H1 (cell line): Measurements from ENCODE around the gene HHAT. TPM values are rescaled to one million over a fixed set of nuclear protein-coding genes. Genes with fewer than 3 reads are reported as not detected.

Experiments used
- CTCF ChIA-PET: fragments of 300-600 bp; sonication (Branson Sonifier 250); formaldehyde crosslinking; loops from one replicate; lab custom pipeline; 2021; ENCODE audit not compliant: partially characterized antibody; lab: Charles Lee
- POLR2A ChIA-PET: fragments of 300-600 bp; sonication (Branson Sonifier 250); formaldehyde crosslinking; loops from one replicate; lab custom pipeline; 2021; ENCODE audit warnings: inconsistent platforms; ENCODE audit not compliant: partially characterized antibody; lab: Charles Lee
- DNase-seq, 2 experiments: peaks; one replicate each; pipeline versions ENCODE4 v3.0.0 to v3.0.0-alpha.2; 2010 to 2022; ENCODE audit warnings: low spot score in 2 of 2, low read depth in 1 of 2, mixed read lengths in 1 of 2
- FAIRE-seq: peaks from 2 replicates; lab custom pipeline; 2011; peaks lifted over from hg19 to GRCh38; lab: Jason Lieb, UNC
- H2AFZ ChIP-seq: 2 replicates; pipeline ENCODE4 v1.8.1; 2012; ENCODE audit warnings: low read length, inconsistent platforms
- H2AK5ac ChIP-seq: 2 replicates; pipeline ENCODE4 v1.6.1; 2013; ENCODE audit warnings: low read depth, low read length
- H2BK120ac ChIP-seq: replicated peaks from 2 replicates; pipeline ENCODE3; 2013; ENCODE audit warnings: low read depth, low read length, inconsistent platforms
- H2BK12ac ChIP-seq: 2 replicates; pipeline ENCODE4 v1.6.1; 2013; ENCODE audit warnings: low read depth, low read length
- H2BK15ac ChIP-seq: 2 replicates; pipeline ENCODE4 v1.6.1; 2013; ENCODE audit warnings: low read length
- H2BK20ac ChIP-seq: 2 replicates; pipeline ENCODE4 v1.6.1; 2013; ENCODE audit warnings: low read length
- H2BK5ac ChIP-seq: 2 replicates; pipeline ENCODE4 v1.6.1; 2013; ENCODE audit warnings: low read depth, low read length
- H3K14ac ChIP-seq: 2 replicates; pipeline ENCODE4 v1.6.1; 2013; ENCODE audit warnings: inconsistent platforms; ENCODE audit not compliant: insufficient read length
- H3K18ac ChIP-seq: 2 replicates; pipeline ENCODE4 v1.6.1; 2013; ENCODE audit warnings: low read length; ENCODE audit errors: extremely low read depth
- H3K23ac ChIP-seq: 2 replicates; pipeline ENCODE4 v1.6.1; 2013; ENCODE audit warnings: inconsistent platforms; ENCODE audit not compliant: insufficient read length
- H3K23me2 ChIP-seq: 2 replicates; pipeline ENCODE4 v1.6.1; 2013; ENCODE audit warnings: low read depth, low read length
- H3K27ac ChIP-seq: 2 replicates; pipeline ENCODE4 v1.6.1; 2011; ENCODE audit warnings: low read depth, low read length, inconsistent platforms
- H3K27me3 ChIP-seq, 4 experiments: replicated peaks in 1 of 4; 1 replicate in 1 of 4; 2 replicates in 3 of 4; pipeline versions ENCODE4 v1.6.1 to v1.8.1; 2011 to 2013; ENCODE audit warnings: low read length in 3 of 4, mild to moderate bottlenecking in 3 of 4, inconsistent platforms in 2 of 4, mixed read lengths in 2 of 4, moderate library complexity in 1 of 4; ENCODE audit not compliant: control insufficient read depth in 3 of 4, insufficient read depth in 3 of 4; ENCODE audit errors: extremely low read depth in 1 of 4
- H3K36me3 ChIP-seq, 4 experiments: 2 replicates each; pipeline versions ENCODE4 v1.6.1 to v1.8.1; 2011 to 2013; ENCODE audit warnings: mild to moderate bottlenecking in 4 of 4, low read length in 3 of 4, moderate library complexity in 2 of 4, control low read depth in 1 of 4, inconsistent platforms in 1 of 4; ENCODE audit not compliant: insufficient read depth in 4 of 4, control insufficient read depth in 2 of 4
- H3K4ac ChIP-seq: replicated peaks from 2 replicates; pipeline ENCODE3; 2013; ENCODE audit warnings: low read length, low read depth, mixed read lengths, inconsistent platforms; ENCODE audit not compliant: insufficient read length
- H3K4me1 ChIP-seq, 4 experiments: replicated peaks in 1 of 4; 1 replicate in 1 of 4; 2 replicates in 3 of 4; pipeline versions ENCODE4 v1.6.1 to v1.8.1; 2011 to 2013; ENCODE audit warnings: low read length in 3 of 4, inconsistent platforms in 2 of 4, mixed read lengths in 1 of 4; ENCODE audit not compliant: insufficient read depth in 4 of 4, control insufficient read depth in 3 of 4
- H3K4me2 ChIP-seq, 2 experiments: 2 replicates each; pipeline versions ENCODE4 v1.6.1 to v1.8.1; 2011 to 2013; ENCODE audit warnings: low read depth in 2 of 2, low read length in 2 of 2, control low read depth in 1 of 2, inconsistent platforms in 1 of 2, mild to moderate bottlenecking in 1 of 2; ENCODE audit not compliant: insufficient read depth in 1 of 2
- H3K4me3 ChIP-seq, 4 experiments: fragments of 200-600, 300-600 bp in 1 of 4; sonication (generic), shearing (Covaris generic), sonication (Bioruptor Twin) in 1 of 4; 2 replicates each; pipeline versions ENCODE4 v1.5.1 to v1.8.1; 2011 to 2016; ENCODE audit warnings: low read length in 4 of 4, low read depth in 3 of 4, control low read depth in 2 of 4, inconsistent platforms in 2 of 4, mild to moderate bottlenecking in 2 of 4, mixed read lengths in 1 of 4, moderate library complexity in 1 of 4; ENCODE audit not compliant: insufficient read depth in 2 of 4; ENCODE audit errors: extremely low read depth in 1 of 4
- H3K56ac ChIP-seq: replicated peaks from 2 replicates; pipeline ENCODE3; 2013; ENCODE audit warnings: low read depth, mild to moderate bottlenecking, mixed read lengths, low read length, inconsistent platforms; ENCODE audit not compliant: insufficient read length
- H3K79me1 ChIP-seq: 2 replicates; pipeline ENCODE4 v1.6.1; 2013; ENCODE audit warnings: low read depth, low read length, control low read depth
- H3K79me2 ChIP-seq, 2 experiments: 2 replicates each; pipeline versions ENCODE4 v1.6.1 to v1.8.1; 2012 to 2013; ENCODE audit warnings: low read length in 2 of 2, mild to moderate bottlenecking in 2 of 2, inconsistent platforms in 1 of 2; ENCODE audit not compliant: insufficient read depth in 2 of 2, control insufficient read depth in 1 of 2
- H3K9ac ChIP-seq, 4 experiments: replicated peaks in 1 of 4; 1 replicate in 1 of 4; 2 replicates in 3 of 4; pipeline versions ENCODE4 v1.6.1 to v1.8.1; 2011 to 2013; ENCODE audit warnings: low read depth in 3 of 4, low read length in 3 of 4, control low read depth in 2 of 4, mild to moderate bottlenecking in 2 of 4, moderate library complexity in 2 of 4, inconsistent platforms in 1 of 4; ENCODE audit errors: extremely low read depth in 1 of 4
- H3K9me3 ChIP-seq, 2 experiments: 2 replicates each; pipeline versions ENCODE4 v1.6.1 to v1.8.1; 2012 to 2013; ENCODE audit warnings: mild to moderate bottlenecking in 2 of 2, moderate library complexity in 2 of 2, control low read depth in 1 of 2, inconsistent platforms in 1 of 2, low read depth in 1 of 2, low read length in 1 of 2, mixed read lengths in 1 of 2; ENCODE audit not compliant: insufficient read depth in 2 of 2
- H4K20me1 ChIP-seq, 2 experiments: replicated peaks in 1 of 2; 2 replicates each; pipeline versions ENCODE3 to v1.8.1; 2011 to 2013; ENCODE audit warnings: inconsistent platforms in 2 of 2, low read length in 2 of 2, mild to moderate bottlenecking in 1 of 2; ENCODE audit not compliant: insufficient read depth in 2 of 2, control insufficient read depth in 1 of 2
- H4K5ac ChIP-seq: 2 replicates; pipeline ENCODE4 v1.6.1; 2013; ENCODE audit warnings: low read length, low read depth, mixed read lengths, inconsistent platforms; ENCODE audit not compliant: insufficient read length
- H4K8ac ChIP-seq: 2 replicates; pipeline ENCODE4 v1.8.0; 2013; ENCODE audit warnings: mild to moderate bottlenecking, moderate library complexity, low read length, inconsistent platforms; ENCODE audit not compliant: insufficient read depth; ENCODE audit errors: extremely low read depth
- H4K91ac ChIP-seq: replicated peaks from 2 replicates; pipeline ENCODE3; 2013; ENCODE audit warnings: low read length, mixed read lengths, inconsistent platforms; ENCODE audit not compliant: insufficient read length
- E2F6 ChIP-seq: IDR thresholded peaks from 2 replicates; pipeline ENCODE4 v1.6.1; 2012; ENCODE audit warnings: inconsistent platforms
- EP300 ChIP-seq, 2 experiments: IDR thresholded peaks; 1 replicate in 1 of 2; 2 replicates in 1 of 2; pipeline ENCODE4 v1.6.1; 2011 to 2012; ENCODE audit warnings: low read depth in 2 of 2, low read length in 2 of 2, mild to moderate bottlenecking in 2 of 2, borderline replicate concordance in 1 of 2, inconsistent platforms in 1 of 2, moderate library complexity in 1 of 2
- MAFK ChIP-seq: IDR thresholded peaks from 2 replicates; pipeline ENCODE4 v1.6.1; 2012; ENCODE audit warnings: low read depth, mild to moderate bottlenecking, improper control_type of control experiment, low read length
- SP1 ChIP-seq: IDR thresholded peaks from 2 replicates; pipeline ENCODE4 v1.6.1; 2011; ENCODE audit warnings: low read depth, low read length
- SP4 ChIP-seq: IDR thresholded peaks from 2 replicates; pipeline ENCODE4 v1.6.1; 2012; ENCODE audit warnings: low read length, inconsistent platforms
- SRF ChIP-seq: IDR thresholded peaks from 2 replicates; pipeline ENCODE4 v1.6.1; 2011; ENCODE audit warnings: mild to moderate bottlenecking, low read depth, low read length, moderate library complexity
- ZNF274 ChIP-seq: IDR thresholded peaks from 2 replicates; pipeline ENCODE4 v1.7.0; 2012; ENCODE audit warnings: low read length, borderline replicate concordance; ENCODE audit errors: extremely low read depth
- WGBS, 2 experiments: shearing (Covaris generic) in 1 of 2; methylation state at CpG; one replicate each; pipeline versions ENCODE4 v1.1.6 to v1.1.7; 2013 to 2015; ENCODE audit warnings: low lambda C conversion rate in 2 of 2, mixed read lengths in 2 of 2, inconsistent platforms in 1 of 2, low coverage in 1 of 2, missing lambda C conversion rate in 1 of 2; ENCODE audit not compliant: insufficient replicate concordance in 2 of 2, insufficient coverage in 1 of 2, insufficient read length in 1 of 2; ENCODE audit errors: extremely low coverage in 1 of 2, missing lambda C conversion rate in 1 of 2; 5-methylcytosine and 5-hydroxymethylcytosine counted together
- polyA plus RNA-seq, 7 experiments: library from polyadenylated mRNA; depleted of rRNA in 3 of 7; stranded (reverse) in 5 of 7; unstranded in 2 of 7; fragments of >200 nt in 5 of 7; fragments of 200-250 nt in 2 of 7; gene quantifications; 1 replicate in 5 of 7; 2 replicates in 1 of 7; 4 replicates in 1 of 7; pipeline versions ENCODE4 v1.2.1 to v1.2.3, GENCODE V29; 2011 to 2013; ENCODE audit warnings: missing spikeins in 2 of 7, mixed read lengths in 2 of 7
- total RNA-seq: library from RNA; stranded (reverse); fragmentation: NEBNext Ultra II Directional; extraction: Animal tissue kit (Norgen Biotek cat#: 25700); gene quantifications from 2 replicates; pipeline ENCODE4 v1.2.1, GENCODE V29; 2021

HHAT gene
- total and polyA plus RNA-seq, 2 of the 8 experiments (the other 6 are each of a cell fraction or from before 2014, with no cell fraction given), result 0.15 to 0.51 TPM

DNA sequence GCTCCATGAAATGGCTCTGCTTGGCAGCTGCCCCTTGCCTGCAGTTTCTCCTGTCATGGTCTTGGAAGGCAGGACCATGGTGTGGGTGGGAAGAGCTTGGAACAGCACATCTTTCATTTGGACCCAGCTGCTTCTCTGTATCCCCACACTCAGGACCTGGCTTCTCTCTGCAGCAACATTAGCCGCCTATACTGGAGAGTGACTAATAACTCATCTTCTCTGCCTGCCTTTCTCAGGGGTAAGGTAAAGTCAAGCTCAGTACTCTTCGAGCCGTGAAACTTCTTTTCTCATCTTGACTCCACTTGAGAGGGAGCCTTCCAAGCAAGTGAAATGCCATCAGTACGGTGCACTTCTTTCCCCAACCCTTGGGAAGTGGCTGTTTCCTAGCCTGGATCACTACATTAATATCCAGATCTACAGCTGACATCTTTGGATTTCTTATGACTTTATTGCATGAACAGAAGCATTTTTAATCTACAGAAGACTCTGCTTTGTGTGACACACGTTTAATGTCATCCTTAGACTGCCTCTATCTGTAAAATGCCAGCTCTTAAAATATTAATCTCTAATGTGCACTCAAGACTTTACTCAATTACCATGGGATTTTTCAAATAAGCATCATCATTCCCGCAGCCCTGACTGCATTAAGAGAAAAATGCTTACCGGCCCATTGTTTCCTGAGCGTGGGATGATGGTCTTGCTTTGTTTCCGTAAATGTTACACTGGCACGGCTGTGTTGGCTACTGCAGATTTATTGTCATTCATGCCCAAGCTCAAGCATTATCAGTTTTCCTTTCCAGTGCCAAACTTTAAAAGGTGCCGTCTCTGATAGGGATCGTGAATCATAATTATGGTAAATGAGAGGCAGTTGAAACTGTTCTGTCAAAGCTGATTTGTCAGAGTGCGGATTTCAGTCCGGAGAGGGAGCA lies 242.9 kb downstream of the HHAT start:
- Histone ChIP-seq H2BK20ac (no peak overlapping the region), H3K27me3 (no peaks in the 10 kb centered on the region), H3K4ac (no peak overlapping the region), H3K9me3 (no peaks in the 10 kb centered on the region), H3K23me2 (no peaks in the 10 kb centered on the region), H4K20me1 (no peaks in the 10 kb centered on the region), H2AFZ (no peak overlapping the region), H3K4me3 (no peak overlapping the region), H3K27ac (no peak overlapping the region), H4K91ac (no peak overlapping the region), H3K4me2 (no peak overlapping the region), H4K8ac (no peak overlapping the region), H3K79me2 (no peaks in the 10 kb centered on the region), H3K56ac (no peak overlapping the region), H2BK15ac (no peak overlapping the region), H3K18ac (no peak overlapping the region), H3K79me1 (no peaks in the 10 kb centered on the region), H3K14ac (no peak overlapping the region), H3K36me3 (no peaks in the 10 kb centered on the region), H3K23ac (no peak overlapping the region), H4K5ac (no peak overlapping the region), H3K4me1 (no peaks in the 10 kb centered on the region), H2BK5ac (no peak overlapping the region), H3K9ac (no peak overlapping the region), H2AK5ac (no peak overlapping the region), H2BK12ac (no peak overlapping the region), H2BK120ac (no peak overlapping the region)
- WGBS, 2 experiments, result 93% methylated on average over 14 of the region's 14 CpGs; no CpG with 5 or more reads in 1 of the 2 experiments
- FAIRE-seq, result no peak
- ChIA-PET CTCF (interaction anchor here (0.9 to 3.8 kb wide), 6 partner anchors 9 to 563 kb away, joined by 3 to 22 read pairs (median 4); partner anchors contain the start of gene KCNH1), POLR2A (no interaction called here)
- DNase-seq, result no peak
- TF ChIP-seq EP300 (IDR thresholded peaks at IDR 0.05; ENCODE audit: borderline replicate concordance in 1 of 2, low read depth in 2 of 2, low read length in 2 of 2) (no peak), SRF (no peak), SP1 (no peak), E2F6 (no peak), ZNF274 (no peak), MAFK (no peak), SP4 (no peak)
- TF ChIP-seq, all 59 proteins: peak for 0
